GM23338 (cell line): ENCODE measurements around the gene GPR78. TPM values are rescaled to one million over a fixed set of nuclear protein-coding genes. Genes with fewer than 3 reads are reported as not detected.

Experiments
- ATAC-seq: fragments of 200-7000 bp; cut with Tn5 transposase; 3 replicates; pipeline ENCODE4 v1.9.1; 2020
- DNase-seq: peaks from one replicate; pipeline ENCODE4 v3.0.0-alpha.2; 2015; ENCODE audit warnings: low spot score
- H2AFZ ChIP-seq: fragments of 200-600 bp; sonication (generic); 2 replicates; pipeline ENCODE4 v1.8.0; 2016; ENCODE audit warnings: antibody characterized with exemption, mild to moderate bottlenecking, moderate library complexity
- H3F3A ChIP-seq: fragments of 200-600 bp; sonication (generic); replicated peaks from 2 replicates; pipeline ENCODE4 v1.8.0; 2017; ENCODE audit warnings: antibody characterized with exemption, mixed run types, low read depth
- H3K27ac ChIP-seq: fragments of 200-600 bp; sonication (generic); 2 replicates; pipeline ENCODE4 v1.6.1; 2016; ENCODE audit warnings: low read depth
- H3K27me3 ChIP-seq: fragments of 200-600 bp; sonication (generic); 2 replicates; pipeline ENCODE4 v1.8.0; 2016; ENCODE audit warnings: mild to moderate bottlenecking, mixed run types, moderate library complexity; ENCODE audit not compliant: insufficient read depth
- H3K36me3 ChIP-seq: fragments of 200-600 bp; sonication (generic); 2 replicates; pipeline ENCODE4 v1.8.0; 2016; ENCODE audit warnings: mild to moderate bottlenecking; ENCODE audit not compliant: insufficient read depth
- H3K4me1 ChIP-seq: fragments of 200-600 bp; sonication (generic); 2 replicates; pipeline ENCODE4 v1.8.0; 2016; ENCODE audit warnings: mild to moderate bottlenecking, moderate library complexity; ENCODE audit not compliant: insufficient read depth
- H3K4me2 ChIP-seq: fragments of 200-600 bp; sonication (generic); 2 replicates; pipeline ENCODE4 v1.7.1; 2017; ENCODE audit warnings: mixed run types
- H3K4me3 ChIP-seq: fragments of 200-600 bp; sonication (generic); 2 replicates; pipeline ENCODE4 v1.6.1; 2016; ENCODE audit warnings: mixed run types
- H3K79me2 ChIP-seq: fragments of 200-600 bp; sonication (generic); replicated peaks from 2 replicates; pipeline ENCODE4 v1.8.0; 2017; ENCODE audit warnings: mild to moderate bottlenecking; ENCODE audit not compliant: insufficient read depth
- H3K9me2 ChIP-seq: fragments of 200-600 bp; sonication (generic); 2 replicates; pipeline ENCODE4 v1.8.0; 2017; ENCODE audit not compliant: insufficient read depth
- H4K20me1 ChIP-seq: fragments of 200-600 bp; sonication (generic); replicated peaks from 2 replicates; pipeline ENCODE4 v1.8.0; 2017; ENCODE audit warnings: mild to moderate bottlenecking; ENCODE audit not compliant: insufficient read depth
- H3K27ac Mint-ChIP-seq: 2 replicates; pipeline ENCODE4 v1.8.0; 2020; ENCODE audit warnings: inconsistent platforms, mild to moderate bottlenecking, moderate library complexity, mixed read lengths
- H3K27me3 Mint-ChIP-seq: 3 replicates; pipeline ENCODE4 v1.8.0; 2022; ENCODE audit warnings: low read depth, mild to moderate bottlenecking, moderate library complexity, mixed read lengths, inconsistent platforms; ENCODE audit not compliant: insufficient read depth, poor library complexity
- H3K36me3 Mint-ChIP-seq: 3 replicates; pipeline ENCODE4 v1.8.0; 2021; ENCODE audit warnings: low read depth, mild to moderate bottlenecking, inconsistent platforms, moderate library complexity, mixed read lengths
- H3K4me1 Mint-ChIP-seq: 3 replicates; pipeline ENCODE4 v1.8.0; 2020; ENCODE audit warnings: mild to moderate bottlenecking, inconsistent platforms, mixed read lengths
- H3K4me3 Mint-ChIP-seq: 3 replicates; pipeline ENCODE4 v1.8.0; 2021; ENCODE audit warnings: moderate library complexity, mild to moderate bottlenecking, inconsistent platforms, mixed read lengths
- H3K9me3 Mint-ChIP-seq: 3 replicates; pipeline ENCODE4 v1.8.0; 2020; ENCODE audit warnings: moderate library complexity, mild to moderate bottlenecking, inconsistent platforms, mixed read lengths
- CREB1 ChIP-seq: fragments of 250-450 bp; sonication (Bioruptor Pico); IDR thresholded peaks from 2 replicates; pipeline ENCODE4 v1.5.0; 2020; ENCODE audit warnings: low read depth, mild to moderate bottlenecking, moderate library complexity
- CTCF ChIP-seq, 2 experiments: fragments of 200-600 bp in 1 of 2; sonication (generic) in 1 of 2; conservative IDR thresholded peaks; 2 replicates each; pipeline versions ENCODE4 v1.5.1 to v1.6.1; 2016 to 2017; ENCODE audit warnings: antibody characterized with exemption in 2 of 2, low read depth in 2 of 2, mild to moderate bottlenecking in 2 of 2, moderate library complexity in 1 of 2
- ETS1 ChIP-seq: IDR thresholded peaks from 2 replicates; pipeline ENCODE4 v1.6.1; 2016; ENCODE audit warnings: antibody characterized with exemption
- EZH2 ChIP-seq: fragments of 200-600 bp; sonication (generic); IDR thresholded peaks from one replicate; pipeline ENCODE4 v1.8.0; 2017; ENCODE audit warnings: antibody characterized with exemption, mild to moderate bottlenecking, low read depth; ENCODE audit not compliant: unreplicated experiment
- EZH2phosphoT487 ChIP-seq: fragments of 200-600 bp; sonication (generic); IDR thresholded peaks from one replicate; pipeline ENCODE4 v1.8.1; 2018; ENCODE audit warnings: antibody characterized with exemption; ENCODE audit not compliant: unreplicated experiment
- JUNB ChIP-seq: IDR thresholded peaks from one replicate; pipeline ENCODE4 v1.6.1; 2016; ENCODE audit warnings: antibody characterized with exemption; ENCODE audit not compliant: unreplicated experiment
- NANOG ChIP-seq: IDR thresholded peaks from 2 replicates; pipeline ENCODE4 v1.6.1; 2016; ENCODE audit warnings: antibody characterized with exemption, borderline replicate concordance
- POLR2AphosphoS5 ChIP-seq: IDR thresholded peaks from 2 replicates; pipeline ENCODE4 v1.6.1; 2016; ENCODE audit warnings: antibody characterized with exemption, low read depth
- REST ChIP-seq: IDR thresholded peaks from one replicate; pipeline ENCODE4 v1.6.1; 2018; ENCODE audit warnings: antibody characterized with exemption; ENCODE audit not compliant: unreplicated experiment
- STAT1 ChIP-seq: IDR thresholded peaks from one replicate; pipeline ENCODE4 v1.6.1; 2016; ENCODE audit warnings: antibody characterized with exemption; ENCODE audit not compliant: unreplicated experiment
- ZNF114 ChIP-seq: fragments of 250-450 bp; sonication (Bioruptor Pico); IDR thresholded peaks from 2 replicates; pipeline ENCODE4 v1.5.0; 2020; ENCODE audit warnings: mild to moderate bottlenecking, moderate library complexity
- ZNF331 ChIP-seq: fragments of 250-450 bp; sonication (Bioruptor Pico); IDR thresholded peaks from 2 replicates; pipeline ENCODE4 v1.5.0; 2020; ENCODE audit warnings: low read depth, mild to moderate bottlenecking, moderate library complexity
- ZNF462 ChIP-seq: fragments of 250-450 bp; sonication (Bioruptor Pico); IDR thresholded peaks from 2 replicates; pipeline ENCODE4 v1.5.0; 2020; ENCODE audit warnings: mild to moderate bottlenecking, moderate library complexity
- polyA plus RNA-seq: library from polyadenylated mRNA; unstranded; fragments of >200 nt; fragmentation: Nextera tagmentation; extraction: Ambion mirVana; gene quantifications from 2 replicates; pipeline ENCODE4 v1.2.1, GENCODE V29; 2016
- total RNA-seq: library from RNA; depleted of rRNA; stranded (reverse); fragments of >200 nt; shearing (Covaris generic); gene quantifications from 2 replicates; pipeline ENCODE4 v1.2.3, GENCODE V29; 2014

The GPR78 gene
- total and polyA plus RNA-seq, 2 experiments from 2014 or later: 0.82 to 2.7 TPM

- H3K36me3 Mint-ChIP-seq: no peaks in the 10 kb centered on the region
- H3K27me3 Mint-ChIP-seq: peaks cover 16% of the 10 kb centered on the region
- H3K4me1 Mint-ChIP-seq: peaks cover 34% of the 10 kb centered on the region
- H3K4me3 Mint-ChIP-seq: no peak overlapping the region
- H2AFZ ChIP-seq: no peak overlapping the region
- H3K27ac Mint-ChIP-seq: no peak overlapping the region
- no peaks in the 10 kb centered on the region for H4K20me1 ChIP-seq
- peaks cover 14% of the 10 kb centered on the region; the same call in 1 of the 2 replicates for H3K4me1 ChIP-seq
- H3K4me2 ChIP-seq: no peak overlapping the region
- H3K27me3 ChIP-seq: no peaks in the 10 kb centered on the region
- H3K4me3 ChIP-seq: no peak overlapping the region
- H3K9me2 ChIP-seq: no peaks in the 10 kb centered on the region
- H3K36me3 ChIP-seq: no peaks in the 10 kb centered on the region
- no peak for DNase-seq
- no peaks in the 10 kb centered on the region for H3K9me3 Mint-ChIP-seq
- no peaks in the 10 kb centered on the region for H3K79me2 ChIP-seq
- no peak for ATAC-seq
- H3K27ac ChIP-seq: no peak overlapping the region
- TF ChIP-seq ZNF462 (CRISPR knock-in tag) (no peak), EZH2phosphoT487 (no peak), EZH2 (no peak), POLR2AphosphoS5 (no peak), ETS1 (no peak), STAT1 (no peak), REST (no peak), CREB1 (CRISPR knock-in tag) (no peak), JUNB (no peak), ZNF114 (CRISPR knock-in tag) (no peak), NANOG (no peak), ZNF331 (CRISPR knock-in tag) (no peak), CTCF (conservative IDR thresholded peaks at IDR 0.05; ENCODE audit: low read depth in 2 of 2) (no peak)
- H3F3A ChIP-seq: 0 out of 2 replicates have a peak, but pooled peaks cover 2% of the 10 kb centered on the region
Measured at GRCh38 chr4:8574796-8575370, 5.3 kb upstream of the GPR78 start.
